ENCODE data around the gene RIPOR2. TPM values are rescaled to one million over a fixed set of nuclear protein-coding genes. Genes with fewer than 3 reads are reported as not detected.

RIPOR2 gene
- total and polyA plus RNA-seq, 2 experiments from 2014 or later = 9.5 to 22.5 TPM

DNA sequence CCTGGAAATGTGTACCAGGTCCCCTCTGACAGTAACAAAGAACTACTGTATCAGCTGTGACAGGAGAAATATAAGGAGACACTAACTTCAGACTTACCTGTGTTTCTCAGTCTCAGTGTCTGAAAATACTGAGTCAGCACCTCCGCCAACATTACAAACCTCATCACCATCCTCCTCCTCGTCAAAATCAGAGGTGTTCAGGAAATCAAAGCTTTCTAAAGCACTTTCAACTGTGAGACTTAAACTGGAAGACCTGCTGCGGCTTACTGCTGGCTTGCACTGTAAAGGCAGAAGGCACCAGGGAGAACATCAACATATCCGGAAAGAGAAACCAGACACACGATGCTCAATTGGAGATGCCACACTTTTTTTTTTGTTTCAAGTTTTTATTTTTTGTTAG lies 96.8 kb downstream of the RIPOR2 start:
- H3K4me2 ChIP-seq = no peak overlapping the region
- no peak overlapping the region for H3K4me3 ChIP-seq
- H3K36me3 Mint-ChIP-seq (ENCODE audit: low read depth) = peaks cover 23% of the 10 kb centered on the region
- DNase-seq (ENCODE audit: low spot score) (no peak), ATAC-seq (no peak)
- H2AFZ ChIP-seq = no peak overlapping the region
- H3K4me1 ChIP-seq (ENCODE audit: insufficient read depth) = no peaks in the 10 kb centered on the region
- no peaks in the 10 kb centered on the region; the same call in 1 of the 3 replicates for H3K4me1 Mint-ChIP-seq
- no peak overlapping the region for H3K27ac ChIP-seq (ENCODE audit: low read depth)
- no peaks in the 10 kb centered on the region for H3K9me3 Mint-ChIP-seq
- no peak overlapping the region for H3K27ac Mint-ChIP-seq
- 0 out of 2 replicates have a peak, but pooled peaks cover 5% of the 10 kb centered on the region for H3K36me3 ChIP-seq (ENCODE audit: insufficient read depth)
- peaks cover 6% of the 10 kb centered on the region; the same call in 1 of the 2 replicates for H3K9me2 ChIP-seq (ENCODE audit: insufficient read depth)
- H3K27me3 Mint-ChIP-seq (ENCODE audit: insufficient read depth, low read depth, poor library complexity) = no peaks in the 10 kb centered on the region
- H3K27me3 ChIP-seq (ENCODE audit: insufficient read depth) = no peaks in the 10 kb centered on the region
- no peaks in the 10 kb centered on the region for H3K79me2 ChIP-seq (replicated peaks; ENCODE audit: insufficient read depth)
- H4K20me1 ChIP-seq (replicated peaks; ENCODE audit: insufficient read depth) = no peaks in the 10 kb centered on the region
- no peaks in the 10 kb centered on the region for H3F3A ChIP-seq (replicated peaks; ENCODE audit: low read depth)
- no peak overlapping the region for H3K4me3 Mint-ChIP-seq
- TF ChIP-seq NANOG (IDR thresholded peaks at IDR 0.05; ENCODE audit: borderline replicate concordance) = no peak
- TF ChIP-seq, protein P1, sequence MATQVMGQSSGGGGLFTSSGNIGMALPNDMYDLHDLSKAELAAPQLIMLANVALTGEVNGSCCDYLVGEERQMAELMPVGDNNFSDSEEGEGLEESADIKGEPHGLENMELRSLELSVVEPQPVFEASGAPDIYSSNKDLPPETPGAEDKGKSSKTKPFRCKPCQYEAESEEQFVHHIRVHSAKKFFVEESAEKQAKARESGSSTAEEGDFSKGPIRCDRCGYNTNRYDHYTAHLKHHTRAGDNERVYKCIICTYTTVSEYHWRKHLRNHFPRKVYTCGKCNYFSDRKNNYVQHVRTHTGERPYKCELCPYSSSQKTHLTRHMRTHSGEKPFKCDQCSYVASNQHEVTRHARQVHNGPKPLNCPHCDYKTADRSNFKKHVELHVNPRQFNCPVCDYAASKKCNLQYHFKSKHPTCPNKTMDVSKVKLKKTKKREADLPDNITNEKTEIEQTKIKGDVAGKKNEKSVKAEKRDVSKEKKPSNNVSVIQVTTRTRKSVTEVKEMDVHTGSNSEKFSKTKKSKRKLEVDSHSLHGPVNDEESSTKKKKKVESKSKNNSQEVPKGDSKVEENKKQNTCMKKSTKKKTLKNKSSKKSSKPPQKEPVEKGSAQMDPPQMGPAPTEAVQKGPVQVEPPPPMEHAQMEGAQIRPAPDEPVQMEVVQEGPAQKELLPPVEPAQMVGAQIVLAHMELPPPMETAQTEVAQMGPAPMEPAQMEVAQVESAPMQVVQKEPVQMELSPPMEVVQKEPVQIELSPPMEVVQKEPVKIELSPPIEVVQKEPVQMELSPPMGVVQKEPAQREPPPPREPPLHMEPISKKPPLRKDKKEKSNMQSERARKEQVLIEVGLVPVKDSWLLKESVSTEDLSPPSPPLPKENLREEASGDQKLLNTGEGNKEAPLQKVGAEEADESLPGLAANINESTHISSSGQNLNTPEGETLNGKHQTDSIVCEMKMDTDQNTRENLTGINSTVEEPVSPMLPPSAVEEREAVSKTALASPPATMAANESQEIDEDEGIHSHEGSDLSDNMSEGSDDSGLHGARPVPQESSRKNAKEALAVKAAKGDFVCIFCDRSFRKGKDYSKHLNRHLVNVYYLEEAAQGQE (IDR thresholded peaks at IDR 0.05; ENCODE audit: unreplicated experiment) = no peak
- no peak for TF ChIP-seq EZH2phosphoT487 (IDR thresholded peaks at IDR 0.05; ENCODE audit: unreplicated experiment)
- TF ChIP-seq, protein P2, sequence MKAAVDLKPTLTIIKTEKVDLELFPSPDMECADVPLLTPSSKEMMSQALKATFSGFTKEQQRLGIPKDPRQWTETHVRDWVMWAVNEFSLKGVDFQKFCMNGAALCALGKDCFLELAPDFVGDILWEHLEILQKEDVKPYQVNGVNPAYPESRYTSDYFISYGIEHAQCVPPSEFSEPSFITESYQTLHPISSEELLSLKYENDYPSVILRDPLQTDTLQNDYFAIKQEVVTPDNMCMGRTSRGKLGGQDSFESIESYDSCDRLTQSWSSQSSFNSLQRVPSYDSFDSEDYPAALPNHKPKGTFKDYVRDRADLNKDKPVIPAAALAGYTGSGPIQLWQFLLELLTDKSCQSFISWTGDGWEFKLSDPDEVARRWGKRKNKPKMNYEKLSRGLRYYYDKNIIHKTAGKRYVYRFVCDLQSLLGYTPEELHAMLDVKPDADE (IDR thresholded peaks at IDR 0.05) = no peak
- TF ChIP-seq ZNF114 (CRISPR knock-in tag; IDR thresholded peaks at IDR 0.05) = no peak
- TF ChIP-seq, protein P3, sequence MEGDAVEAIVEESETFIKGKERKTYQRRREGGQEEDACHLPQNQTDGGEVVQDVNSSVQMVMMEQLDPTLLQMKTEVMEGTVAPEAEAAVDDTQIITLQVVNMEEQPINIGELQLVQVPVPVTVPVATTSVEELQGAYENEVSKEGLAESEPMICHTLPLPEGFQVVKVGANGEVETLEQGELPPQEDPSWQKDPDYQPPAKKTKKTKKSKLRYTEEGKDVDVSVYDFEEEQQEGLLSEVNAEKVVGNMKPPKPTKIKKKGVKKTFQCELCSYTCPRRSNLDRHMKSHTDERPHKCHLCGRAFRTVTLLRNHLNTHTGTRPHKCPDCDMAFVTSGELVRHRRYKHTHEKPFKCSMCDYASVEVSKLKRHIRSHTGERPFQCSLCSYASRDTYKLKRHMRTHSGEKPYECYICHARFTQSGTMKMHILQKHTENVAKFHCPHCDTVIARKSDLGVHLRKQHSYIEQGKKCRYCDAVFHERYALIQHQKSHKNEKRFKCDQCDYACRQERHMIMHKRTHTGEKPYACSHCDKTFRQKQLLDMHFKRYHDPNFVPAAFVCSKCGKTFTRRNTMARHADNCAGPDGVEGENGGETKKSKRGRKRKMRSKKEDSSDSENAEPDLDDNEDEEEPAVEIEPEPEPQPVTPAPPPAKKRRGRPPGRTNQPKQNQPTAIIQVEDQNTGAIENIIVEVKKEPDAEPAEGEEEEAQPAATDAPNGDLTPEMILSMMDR (conservative IDR thresholded peaks at IDR 0.05; ENCODE audit: low read depth in 2 of 2) = no peak
- TF ChIP-seq STAT1 (IDR thresholded peaks at IDR 0.05; ENCODE audit: unreplicated experiment) = no peak
- TF ChIP-seq ZNF331 (CRISPR knock-in tag; IDR thresholded peaks at IDR 0.05; ENCODE audit: low read depth) = no peak
- TF ChIP-seq CREB1 (CRISPR knock-in tag; IDR thresholded peaks at IDR 0.05; ENCODE audit: low read depth) = no peak
- no peak for TF ChIP-seq POLR2AphosphoS5 (IDR thresholded peaks at IDR 0.05; ENCODE audit: low read depth)

Data from GM23338 (cell line).